K562 (cell line): ENCODE measurements around the gene RABL6. TPM values are rescaled to one million over a fixed set of nuclear protein-coding genes. Genes with fewer than 3 reads are reported as not detected.

Experiments used
- CBX5 ChIP-seq: IDR thresholded peaks from 2 replicates; pipeline ENCODE4 v1.6.1; 2014; ENCODE audit warnings: low read depth, borderline replicate concordance
- RNF2 ChIP-seq: sonication (generic); IDR thresholded peaks from 2 replicates; pipeline ENCODE4 v1.6.1; 2016
- SMARCC2 ChIP-seq: fragments of 450-650 bp; IDR thresholded peaks from 2 replicates; pipeline ENCODE4 v1.6.1; 2017; ENCODE audit warnings: antibody characterized with exemption, moderate library complexity, mild to moderate bottlenecking, low read depth
- TEAD4 ChIP-seq, 2 experiments: sonication (generic) in 1 of 2; formaldehyde crosslinking in 1 of 2; IDR thresholded peaks; 2 replicates each; pipeline versions ENCODE4 v1.6.1 to v1.8.0; 2012 to 2022; ENCODE audit warnings: borderline replicate concordance in 1 of 2, inconsistent platforms in 1 of 2, low read length in 1 of 2, mild to moderate bottlenecking in 1 of 2, missing genetic modification reagents in 1 of 2
- ZBTB49 ChIP-seq: sonication (generic); formaldehyde crosslinking; IDR thresholded peaks from 2 replicates; pipeline ENCODE4 v1.8.0; 2022; ENCODE audit warnings: missing genetic modification reagents, mild to moderate bottlenecking, borderline replicate concordance
- ZNF143 ChIP-seq: sonication (generic); formaldehyde crosslinking; IDR thresholded peaks from 2 replicates; pipeline ENCODE4 v1.9.0; 2022; ENCODE audit warnings: mild to moderate bottlenecking, missing genetic modification reagents
- ZNF354B ChIP-seq: fragments of 250-450 bp; sonication (Bioruptor Pico); IDR thresholded peaks from 2 replicates; pipeline ENCODE4 v1.4.0; 2020
- polyA plus RNA-seq, 8 experiments: library from polyadenylated mRNA; depleted of rRNA in 4 of 8; stranded (reverse) in 5 of 8; unstranded in 3 of 8; fragments of >200 nt; fragmentation: Nextera tagmentation in 2 of 8; fragmentation: Illumina TruSeq in 1 of 8; extraction: Ambion mirVana in 2 of 8; extraction: Trizol in 1 of 8; gene quantifications; 2 replicates each; pipeline versions ENCODE4 v1.2.1 to v1.2.3, GENCODE V29; 2011 to 2014; ENCODE audit warnings: inconsistent platforms in 1 of 8, missing spikeins in 1 of 8
- total RNA-seq, 7 experiments: library from RNA; depleted of rRNA in 6 of 7; stranded (reverse); fragments of >200 nt in 6 of 7; fragmentation: Illumina TruSeq in 2 of 7; extraction: Trizol in 2 of 7; gene quantifications; 2 replicates each; pipeline versions ENCODE4 v1.2.1 to v1.2.3, GENCODE V29; 2011 to 2021; ENCODE audit warnings: low replicate concordance in 1 of 7

The RABL6 gene
- total and polyA plus RNA-seq, 9 of the 15 experiments (the other 6 are each of a cell fraction or from before 2014, with no cell fraction given): 5.6 to 181 (median 84.5) TPM

GRCh38 chr9:136773386-136774044 lies 34.2 kb upstream of the RABL6 start (continued):
- TF ChIP-seq TEAD4 (IDR thresholded peaks at IDR 0.05; ENCODE audit: low read length): no peak
- no peak for TF ChIP-seq TEAD4 (CRISPR knock-in tag; IDR thresholded peaks at IDR 0.05; ENCODE audit: borderline replicate concordance)
- TF ChIP-seq ZBTB49: no peak
- TF ChIP-seq CBX5: peak; percentile 91
- TF ChIP-seq RNF2: no peak
- no peak for TF ChIP-seq SMARCC2
- TF ChIP-seq ZNF354B (CRISPR knock-in tag): no peak
- TF ChIP-seq ZNF143 (CRISPR knock-in tag): peak; percentile 91
